ENCODE data around the gene FOXO4.

The FOXO4 gene

DNA sequence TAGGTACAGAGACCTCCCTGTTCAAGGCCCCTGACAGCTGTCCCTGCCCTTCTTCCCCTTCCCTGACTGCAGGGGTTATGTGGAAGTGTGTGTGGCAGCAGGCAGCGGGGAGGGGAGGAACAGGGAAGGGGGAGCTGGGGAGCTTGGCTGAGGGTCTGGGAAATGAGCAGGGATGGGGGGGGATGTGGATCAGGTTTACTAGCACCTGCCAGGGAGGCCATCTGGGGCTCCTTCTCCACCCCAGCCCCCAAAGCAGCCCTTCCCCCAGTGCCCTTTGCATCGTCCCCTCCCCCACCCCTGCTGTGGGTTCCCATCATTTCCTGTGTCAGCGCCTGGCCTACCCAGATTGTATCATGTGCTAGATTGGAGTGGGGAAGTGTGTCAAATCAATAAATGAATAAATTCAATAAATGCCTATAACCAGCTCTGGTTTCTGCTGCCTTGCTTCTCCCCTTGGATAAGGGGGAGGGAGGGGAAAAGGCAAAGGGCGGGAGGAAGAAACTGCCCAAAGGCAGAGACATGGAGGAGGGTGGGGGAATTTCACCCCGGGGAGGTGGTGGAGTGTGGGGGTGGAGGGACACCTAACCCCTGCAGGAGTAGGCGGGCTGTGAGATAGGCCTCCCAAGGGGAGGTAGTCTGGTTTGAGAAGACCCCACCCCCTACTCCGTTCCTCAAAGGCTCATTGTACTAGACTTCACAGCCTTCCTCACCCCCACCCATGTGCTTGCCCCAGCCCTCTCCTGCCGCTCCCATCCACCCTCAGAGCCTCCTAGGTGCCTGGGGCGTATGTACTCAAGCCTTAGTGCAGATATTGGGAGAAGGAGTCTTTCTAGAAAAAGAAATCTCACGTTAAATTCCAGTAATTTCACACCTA lies 7.7 kb downstream of the FOXO4 start:
- Histone ChIP-seq H2BK5ac (ENCODE audit: low read length) (no peak overlapping the region), H2BK15ac (ENCODE audit: low read length) (no peak overlapping the region), H3K4me2 (ENCODE audit: insufficient read depth, low read length, poor library complexity, severe bottlenecking) (no peak overlapping the region), H3K18ac (ENCODE audit: low read length) (no peak overlapping the region), H4K8ac (ENCODE audit: low read depth, low read length) (peak overlapping the region; percentile 43), H2AK5ac (ENCODE audit: low read depth, low read length) (no peak overlapping the region), H3K4ac (ENCODE audit: low read length) (no peak overlapping the region), H3K27ac (replicated peaks; ENCODE audit: low read length) (peak overlapping the region; percentile 72), H3K27me3 (ENCODE audit: control insufficient read depth in 3 of 3, insufficient read depth in 3 of 3, low read depth in 1 of 3, low read length in 3 of 3) (peaks cover 0 to 14% (median 0%) of the 10 kb centered on the region in 3 experiments), H3K36me3 (replicated peaks in 1 of 2; ENCODE audit: control insufficient read depth in 2 of 2, insufficient read depth in 2 of 2, low read length in 2 of 2) (no peaks in the 10 kb centered on the region), H2BK12ac (ENCODE audit: low read length) (no peak overlapping the region), H3K23ac (ENCODE audit: low read depth, low read length, poor library complexity) (no peak overlapping the region), H3K14ac (ENCODE audit: low read length) (no peak overlapping the region), H3K9me3 (replicated peaks in 1 of 2; ENCODE audit: control insufficient read depth in 2 of 2, insufficient read depth in 1 of 2, low read depth in 1 of 2, low read length in 2 of 2) (no peaks in the 10 kb centered on the region), H3K79me1 (ENCODE audit: low read depth, low read length) (no peaks in the 10 kb centered on the region), H2BK120ac (ENCODE audit: low read depth, low read length) (no peak overlapping the region), H3K4me1 (ENCODE audit: control insufficient read depth in 2 of 2, insufficient read depth in 1 of 2, low read depth in 1 of 2, low read length in 2 of 2) (peaks cover 16 to 19% of the 10 kb centered on the region in 2 donors), H2AFZ (ENCODE audit: low read length) (peak overlapping the region; percentile 78), H4K91ac (ENCODE audit: low read depth, low read length, poor library complexity) (no peak overlapping the region), H3K9ac (ENCODE audit: low read depth, low read length, poor library complexity) (no peak overlapping the region), H3K4me3 (ENCODE audit: low read length in 2 of 2) (no peak overlapping the region)
- DNase-seq (ENCODE audit: low spot score), result no peak
- WGBS, 2 donors (ENCODE audit: extremely low coverage in 2 of 2, insufficient read length in 2 of 2, insufficient replicate concordance in 1 of 2), result no CpG with 5 or more reads among the region's 10 CpGs

DNA sequence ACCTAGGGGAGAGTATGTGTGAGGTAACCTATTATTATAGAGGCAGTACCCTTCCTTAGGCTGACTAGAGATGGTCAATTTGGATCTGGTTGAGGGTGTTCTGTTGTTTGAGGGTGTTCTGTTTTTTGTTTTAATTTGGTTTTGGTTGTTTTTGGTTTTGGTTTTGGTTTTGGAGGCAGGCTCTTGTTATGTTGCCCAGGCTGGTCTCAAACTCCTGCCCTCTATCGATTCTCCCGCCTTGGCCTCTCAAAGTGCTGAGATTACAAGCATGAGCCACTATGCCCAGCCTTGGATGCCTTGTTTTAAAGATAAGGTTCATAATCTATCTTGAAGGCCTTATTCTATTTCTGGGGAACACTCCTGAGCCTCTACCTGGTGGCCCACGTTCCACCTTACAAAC lies 10.0 kb downstream of the FOXO4 start:
- H3K27ac ChIP-seq (replicated peaks; ENCODE audit: low read length), result no peak overlapping the region
- H2AFZ ChIP-seq (ENCODE audit: low read length), result no peak overlapping the region
- H3K4me3 ChIP-seq (ENCODE audit: low read length in 2 of 2), result no peak overlapping the region
- WGBS, 2 donors (ENCODE audit: extremely low coverage in 2 of 2, insufficient read length in 2 of 2, insufficient replicate concordance in 1 of 2), result no CpG with 5 or more reads among the region's 3 CpGs
- no peak overlapping the region for H2BK15ac ChIP-seq (ENCODE audit: low read length)
- no peak overlapping the region for H3K9ac ChIP-seq (ENCODE audit: low read depth, low read length, poor library complexity)
- no peak overlapping the region for H4K91ac ChIP-seq (ENCODE audit: low read depth, low read length, poor library complexity)
- H3K27me3 ChIP-seq (ENCODE audit: control insufficient read depth in 3 of 3, insufficient read depth in 3 of 3, low read depth in 1 of 3, low read length in 3 of 3), result peaks cover 0 to 11% (median 0%) of the 10 kb centered on the region in 3 experiments
- no peak overlapping the region for H3K4ac ChIP-seq (ENCODE audit: low read length)
- H3K23ac ChIP-seq (ENCODE audit: low read depth, low read length, poor library complexity), result no peak overlapping the region
- no peak overlapping the region for H2AK5ac ChIP-seq (ENCODE audit: low read depth, low read length)
- no peaks in the 10 kb centered on the region for H3K9me3 ChIP-seq (replicated peaks in 1 of 2; ENCODE audit: control insufficient read depth in 2 of 2, insufficient read depth in 1 of 2, low read depth in 1 of 2, low read length in 2 of 2)
- no peak overlapping the region for H2BK120ac ChIP-seq (ENCODE audit: low read depth, low read length)
- peaks cover 14 to 16% of the 10 kb centered on the region in 2 donors for H3K4me1 ChIP-seq (ENCODE audit: control insufficient read depth in 2 of 2, insufficient read depth in 1 of 2, low read depth in 1 of 2, low read length in 2 of 2)
- H3K14ac ChIP-seq (ENCODE audit: low read length), result no peak overlapping the region
- no peaks in the 10 kb centered on the region for H3K36me3 ChIP-seq (replicated peaks in 1 of 2; ENCODE audit: control insufficient read depth in 2 of 2, insufficient read depth in 2 of 2, low read length in 2 of 2)
- no peak overlapping the region for H2BK12ac ChIP-seq (ENCODE audit: low read length)
- no peak overlapping the region for H3K18ac ChIP-seq (ENCODE audit: low read length)
- no peak overlapping the region for H3K4me2 ChIP-seq (ENCODE audit: insufficient read depth, low read length, poor library complexity, severe bottlenecking)
- no peak for DNase-seq (ENCODE audit: low spot score)
- H3K79me1 ChIP-seq (ENCODE audit: low read depth, low read length), result no peaks in the 10 kb centered on the region
- no peak overlapping the region for H4K8ac ChIP-seq (ENCODE audit: low read depth, low read length)
- H2BK5ac ChIP-seq (ENCODE audit: low read length), result no peak overlapping the region

DNA sequence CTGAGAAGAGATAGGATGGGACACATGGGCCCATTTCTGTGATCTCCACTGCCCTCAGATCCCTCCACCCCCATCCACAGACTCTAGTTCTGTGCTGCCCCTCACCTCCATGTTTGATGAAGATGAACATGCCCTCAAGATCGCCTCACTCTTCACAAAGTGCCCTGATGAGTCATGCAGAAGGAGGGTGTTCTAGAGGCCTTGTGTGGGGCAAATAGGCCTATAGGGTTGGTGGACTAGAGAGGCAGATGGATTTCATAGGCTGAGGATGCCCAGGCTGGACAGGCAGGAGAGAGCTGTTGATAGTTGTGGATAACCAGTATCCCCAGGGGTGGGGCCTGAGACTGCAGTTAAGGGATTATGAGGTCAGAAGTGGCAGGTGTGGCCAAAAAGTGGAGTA lies 10.8 kb downstream of the FOXO4 start, which contains the start of gene CXorf65:
Gene CXorf65, minus strand, starts transcription at position 314 of the 400 bp plus-strand sequence. Its CDS starts 184 bp downstream, at position 130.
- H3K4ac ChIP-seq (ENCODE audit: low read length), result no peak within 1 kb of the TSS
- no peak for DNase-seq (ENCODE audit: low spot score)

DNA sequence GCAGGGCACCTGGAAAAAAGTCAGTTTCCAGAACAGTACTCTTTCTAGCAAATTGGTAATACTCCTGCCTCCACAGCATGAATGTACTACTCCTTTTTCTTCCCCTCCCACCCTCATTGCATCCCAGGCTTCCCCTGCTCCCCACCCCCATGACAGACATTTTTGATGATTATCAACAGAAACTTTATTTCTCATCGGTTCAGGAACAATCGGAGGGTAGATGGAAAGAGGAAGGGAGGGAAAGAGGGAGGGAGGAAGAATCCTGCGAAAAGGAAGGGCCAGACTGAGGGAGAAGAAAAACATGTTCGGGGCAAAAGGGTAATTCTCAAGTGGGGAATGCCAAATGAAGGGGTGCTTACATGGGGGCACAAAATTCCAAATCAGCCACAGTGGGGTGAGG lies 11.6 kb downstream of the FOXO4 start:
- Histone ChIP-seq H3K18ac (ENCODE audit: low read length) (no peak overlapping the region), H3K9me3 (replicated peaks in 1 of 2; ENCODE audit: control insufficient read depth in 2 of 2, insufficient read depth in 1 of 2, low read depth in 1 of 2, low read length in 2 of 2) (no peaks in the 10 kb centered on the region), H2BK120ac (ENCODE audit: low read depth, low read length) (no peak overlapping the region), H3K36me3 (replicated peaks in 1 of 2; ENCODE audit: control insufficient read depth in 2 of 2, insufficient read depth in 2 of 2, low read length in 2 of 2) (no peaks in the 10 kb centered on the region), H3K4me2 (ENCODE audit: insufficient read depth, low read length, poor library complexity, severe bottlenecking) (no peak overlapping the region), H2BK5ac (ENCODE audit: low read length) (no peak overlapping the region), H3K23ac (ENCODE audit: low read depth, low read length, poor library complexity) (no peak overlapping the region), H4K8ac (ENCODE audit: low read depth, low read length) (no peak overlapping the region), H2BK12ac (ENCODE audit: low read length) (no peak overlapping the region), H3K27me3 (ENCODE audit: control insufficient read depth in 3 of 3, insufficient read depth in 3 of 3, low read depth in 1 of 3, low read length in 3 of 3) (peaks cover 0 to 18% (median 0%) of the 10 kb centered on the region in 3 experiments), H3K4me1 (ENCODE audit: control insufficient read depth in 2 of 2, insufficient read depth in 1 of 2, low read depth in 1 of 2, low read length in 2 of 2) (peaks cover 14 to 16% of the 10 kb centered on the region in 2 donors), H2AFZ (ENCODE audit: low read length) (no peak overlapping the region), H2BK15ac (ENCODE audit: low read length) (no peak overlapping the region), H3K4me3 (ENCODE audit: low read length in 2 of 2) (no peak overlapping the region), H3K14ac (ENCODE audit: low read length) (no peak overlapping the region), H3K27ac (replicated peaks; ENCODE audit: low read length) (no peak overlapping the region), H2AK5ac (ENCODE audit: low read depth, low read length) (no peak overlapping the region), H4K91ac (ENCODE audit: low read depth, low read length, poor library complexity) (no peak overlapping the region), H3K9ac (ENCODE audit: low read depth, low read length, poor library complexity) (no peak overlapping the region), H3K4ac (ENCODE audit: low read length) (no peak overlapping the region), H3K79me1 (ENCODE audit: low read depth, low read length) (no peaks in the 10 kb centered on the region)
- WGBS, 2 donors (ENCODE audit: extremely low coverage in 2 of 2, insufficient read length in 2 of 2, insufficient replicate concordance in 1 of 2), result no CpG with 5 or more reads among the region's 4 CpGs
- DNase-seq (ENCODE audit: low spot score), result no peak

More for the DNA sequence above, 10.8 kb downstream of the FOXO4 start, which contains the start of gene CXorf65:
- no peak within 1 kb of the TSS for H4K8ac ChIP-seq (ENCODE audit: low read depth, low read length)
- no peak within 1 kb of the TSS for H3K23ac ChIP-seq (ENCODE audit: low read depth, low read length, poor library complexity)
- H2BK5ac ChIP-seq (ENCODE audit: low read length), result no peak within 1 kb of the TSS
- H3K4me1 ChIP-seq (ENCODE audit: control insufficient read depth in 2 of 2, insufficient read depth in 1 of 2, low read depth in 1 of 2, low read length in 2 of 2), result peaks cover 14 to 16% of the 10 kb centered on the region in 2 donors
- no peaks in the 10 kb centered on the region for H3K9me3 ChIP-seq (replicated peaks in 1 of 2; ENCODE audit: control insufficient read depth in 2 of 2, insufficient read depth in 1 of 2, low read depth in 1 of 2, low read length in 2 of 2)
- H2AK5ac ChIP-seq (ENCODE audit: low read depth, low read length), result no peak within 1 kb of the TSS
- H2BK15ac ChIP-seq (ENCODE audit: low read length), result no peak within 1 kb of the TSS
- no peak within 1 kb of the TSS for H3K9ac ChIP-seq (ENCODE audit: low read depth, low read length, poor library complexity)
- peak within 1 kb of the TSS; percentile 66 for H2AFZ ChIP-seq (ENCODE audit: low read length)
- no CpG with 5 or more reads among the region's 1 CpG for WGBS, 2 donors (ENCODE audit: extremely low coverage in 2 of 2, insufficient read length in 2 of 2, insufficient replicate concordance in 1 of 2)
- no peak within 1 kb of the TSS for H2BK120ac ChIP-seq (ENCODE audit: low read depth, low read length)
- H3K27me3 ChIP-seq (ENCODE audit: control insufficient read depth in 3 of 3, insufficient read depth in 3 of 3, low read depth in 1 of 3, low read length in 3 of 3), result peaks cover 0 to 15% (median 0%) of the 10 kb centered on the region in 3 experiments
- no peak within 1 kb of the TSS for H3K27ac ChIP-seq (replicated peaks; ENCODE audit: low read length)
- no peaks in the 10 kb centered on the region for H3K36me3 ChIP-seq (replicated peaks in 1 of 2; ENCODE audit: control insufficient read depth in 2 of 2, insufficient read depth in 2 of 2, low read length in 2 of 2)
- no peak within 1 kb of the TSS for H3K4me3 ChIP-seq (ENCODE audit: low read length in 2 of 2)
- no peak within 1 kb of the TSS for H3K14ac ChIP-seq (ENCODE audit: low read length)
- no peak within 1 kb of the TSS for H3K4me2 ChIP-seq (ENCODE audit: insufficient read depth, low read length, poor library complexity, severe bottlenecking)
- no peak within 1 kb of the TSS for H3K18ac ChIP-seq (ENCODE audit: low read length)
- H2BK12ac ChIP-seq (ENCODE audit: low read length), result no peak within 1 kb of the TSS
- no peaks in the 10 kb centered on the region for H3K79me1 ChIP-seq (ENCODE audit: low read depth, low read length)
- no peak within 1 kb of the TSS for H4K91ac ChIP-seq (ENCODE audit: low read depth, low read length, poor library complexity)
